Fibroblast of villous mesenchyme (primary cell): ENCODE data around the gene KCNMA1. TPM values are rescaled to one million over a fixed set of nuclear protein-coding genes. Genes with fewer than 3 reads are reported as not detected.
"Not testable (repeated sequence)": the region's sequence is repeated elsewhere in the genome, so short reads cannot be mapped to it uniquely, and the experiment has no call there.

Experiments used
- DNase-seq: peaks from one replicate; pipeline ENCODE4 v3.0.0-alpha.2; 2010; ENCODE audit warnings: low read depth
- H3K4me3 ChIP-seq: 2 replicates; pipeline ENCODE4 v1.5.1; 2011; ENCODE audit warnings: low read depth, mild to moderate bottlenecking, low read length
- CTCF ChIP-seq: IDR thresholded peaks from 2 replicates; pipeline ENCODE4 v1.5.1; 2012; ENCODE audit warnings: low read depth, mild to moderate bottlenecking, low read length; ENCODE audit not compliant: insufficient read depth
- total RNA-seq: library from RNA; depleted of rRNA; stranded (reverse); fragments of >200 nt; gene quantifications from 2 replicates; pipeline ENCODE4 v1.2.3, GENCODE V29; 2012

The KCNMA1 gene
- total RNA-seq, 1 donor: 36.7 TPM

DNA sequence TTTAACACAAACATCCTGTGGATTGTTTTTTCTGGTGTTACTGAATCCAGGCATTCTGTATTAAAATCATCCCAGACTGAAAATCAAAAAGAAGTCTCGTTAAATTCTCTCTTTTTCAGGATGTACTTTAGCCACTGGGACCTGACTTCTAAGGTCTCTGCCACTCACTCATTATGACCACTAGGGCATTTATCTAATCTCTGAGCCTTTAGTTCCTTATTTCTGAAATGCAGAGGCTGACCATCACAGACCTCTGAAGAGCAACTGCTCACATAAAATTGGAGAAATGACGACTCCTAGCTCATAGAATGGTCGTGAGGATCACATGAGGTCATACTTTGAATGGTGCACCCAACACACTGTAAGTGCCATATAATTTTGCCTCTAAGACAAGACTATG, 63.2 kb downstream of the KCNMA1 start:
- H3K4me3 ChIP-seq: no peak overlapping the region
- no peak for DNase-seq
- peak; percentile 8 for TF ChIP-seq CTCF

GRCh38 chr10:77572520-77572919, 65.1 kb downstream of the KCNMA1 start:
- not testable (repeated sequence) for H3K4me3 ChIP-seq, DNase-seq

GRCh38 chr10:77571490-77571889, 66.1 kb downstream of the KCNMA1 start:
- TF ChIP-seq CTCF: no peak
- H3K4me3 ChIP-seq: no peak overlapping the region

GRCh38 chr10:77566914-77567566, 70.6 kb downstream of the KCNMA1 start:
- no peak for DNase-seq
- no peak overlapping the region for H3K4me3 ChIP-seq
- no peak for TF ChIP-seq CTCF

More at GRCh38 chr10:77571490-77571889, 66.1 kb downstream of the KCNMA1 start:
- DNase-seq: no peak

GRCh38 chr10:77566236-77566635, 71.4 kb downstream of the KCNMA1 start:
- no peak for TF ChIP-seq CTCF
- H3K4me3 ChIP-seq: no peak overlapping the region
- no peak for DNase-seq

GRCh38 chr10:77565590-77566023, 72.0 kb downstream of the KCNMA1 start:
- TF ChIP-seq CTCF: no peak
- DNase-seq: no peak
- no peak overlapping the region for H3K4me3 ChIP-seq

DNA sequence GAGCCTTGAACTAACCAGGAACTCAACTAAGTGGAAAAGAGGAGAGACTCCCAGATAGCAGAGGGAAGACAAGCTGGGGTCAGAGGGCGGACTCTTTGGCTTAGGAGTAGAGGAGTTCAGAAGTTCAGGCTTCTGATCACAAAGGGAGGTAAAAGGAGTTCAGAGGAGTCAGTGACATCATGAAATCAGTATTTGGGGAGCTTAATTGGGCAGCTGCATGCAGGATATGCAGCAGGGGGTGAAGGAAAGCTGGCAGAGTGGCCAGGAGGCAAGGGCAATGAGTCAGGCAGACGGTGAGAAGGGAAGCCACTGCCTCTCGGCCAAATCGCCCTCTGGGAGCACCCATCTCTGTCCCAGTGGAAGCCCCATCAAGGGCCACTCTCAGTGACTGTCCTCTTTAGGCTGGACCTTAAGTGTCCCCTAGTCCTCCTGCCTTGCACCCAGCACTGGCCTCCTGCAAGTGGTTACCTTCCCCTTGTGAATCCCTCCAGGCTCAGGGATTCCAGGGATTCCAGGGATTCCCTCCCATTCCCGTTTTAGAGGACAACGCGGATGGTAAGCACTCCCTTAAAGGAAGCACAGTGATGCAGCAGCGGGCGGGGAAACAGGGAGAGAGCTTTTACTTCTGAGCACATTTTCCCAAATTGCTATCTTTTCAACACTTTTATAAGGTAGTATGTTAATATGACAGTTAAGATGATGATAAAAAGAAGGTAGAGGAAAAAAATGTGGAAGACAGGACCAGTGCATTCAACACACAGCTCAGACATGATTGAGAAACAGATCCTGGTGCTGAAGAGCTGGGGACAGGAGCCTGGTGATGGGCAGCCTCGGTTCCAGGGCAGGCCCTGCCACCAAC, 72.6 kb downstream of the KCNMA1 start:
- DNase-seq: no peak
- no peak for TF ChIP-seq CTCF
- H3K4me3 ChIP-seq: no peak overlapping the region
